ENCODE results near the gene MLLT3.
A peak's percentile ranks its signal among the peaks of the same experiment; 100 is the strongest.

The MLLT3 gene

DNA sequence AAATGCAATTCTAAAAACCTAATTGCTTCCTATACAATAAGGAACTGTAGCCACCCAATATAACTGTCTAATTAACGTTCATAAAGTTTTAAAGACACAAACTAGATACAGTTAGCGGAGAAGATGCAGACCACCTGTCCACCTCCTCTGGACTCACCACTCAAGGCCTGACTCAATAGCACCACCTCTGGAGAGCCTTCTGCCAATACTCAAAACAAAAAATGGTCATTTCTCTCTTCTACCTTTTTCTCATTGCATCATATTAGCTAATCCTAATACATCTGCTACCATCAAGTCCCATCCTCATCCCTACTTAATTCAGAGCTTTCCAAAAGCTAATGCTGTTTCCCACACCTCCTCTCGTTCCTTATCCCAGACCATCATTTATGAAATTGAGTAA lies 159.9 kb downstream of the MLLT3 start:
- Mint-ChIP-seq H3K4me1 (ENCODE audit: low read depth) (peaks cover 75% of the 10 kb centered on the region), H3K4me3 (no peak overlapping the region), H3K27ac (no peak overlapping the region), H3K27me3 (no peaks in the 10 kb centered on the region), H3K36me3 (ENCODE audit: low read depth) (peaks cover 3% of the 10 kb centered on the region), H3K9me3 (peaks cover 3% of the 10 kb centered on the region)
- DNase-seq, result no peak

DNA sequence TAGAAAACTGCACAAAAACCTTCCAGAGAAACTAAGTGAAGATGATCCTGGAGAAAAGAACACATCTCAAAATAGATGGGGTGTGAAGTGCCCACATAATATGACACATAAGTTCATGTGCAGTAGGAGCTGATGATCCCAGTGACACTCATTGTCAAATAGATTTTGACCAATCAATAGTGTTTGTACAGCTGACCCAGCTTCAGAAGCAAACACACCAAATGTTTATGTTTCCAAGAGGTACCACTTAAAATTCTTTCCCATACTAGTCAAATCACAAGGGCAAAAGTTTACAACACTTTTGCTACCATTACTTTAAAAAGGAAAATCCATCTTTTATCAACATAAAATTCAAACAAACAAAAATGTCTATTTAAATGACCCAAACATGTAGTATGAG lies 175.0 kb downstream of the MLLT3 start:
- Mint-ChIP-seq H3K27me3 (no peaks in the 10 kb centered on the region), H3K9me3 (no peaks in the 10 kb centered on the region), H3K4me1 (ENCODE audit: low read depth) (peaks cover 32% of the 10 kb centered on the region), H3K36me3 (ENCODE audit: low read depth) (peaks cover 11% of the 10 kb centered on the region), H3K4me3 (no peak overlapping the region), H3K27ac (no peak overlapping the region)
- no peak for DNase-seq

DNA sequence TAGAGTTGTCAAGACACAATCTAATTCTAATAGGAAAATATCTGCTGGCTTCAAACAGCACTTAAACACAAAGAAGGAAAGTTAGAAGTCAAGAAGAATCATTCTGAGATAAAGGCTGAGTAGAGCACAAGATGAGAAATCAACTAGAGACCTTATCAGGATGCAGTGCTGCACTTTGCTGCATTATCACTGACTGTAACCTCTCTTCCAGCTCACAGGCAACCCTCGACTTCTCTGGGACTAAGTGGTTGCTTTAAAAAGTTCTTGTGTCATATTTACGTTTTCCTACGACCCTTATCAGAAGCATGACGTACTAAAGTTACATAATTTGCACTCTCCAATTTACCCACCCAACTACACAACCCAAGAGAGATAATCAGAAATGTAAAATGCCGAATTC lies 176.1 kb downstream of the MLLT3 start:
- Mint-ChIP-seq H3K4me1 (ENCODE audit: low read depth) (peaks cover 36% of the 10 kb centered on the region), H3K27ac (no peak overlapping the region), H3K4me3 (no peak overlapping the region), H3K27me3 (no peaks in the 10 kb centered on the region), H3K9me3 (no peaks in the 10 kb centered on the region), H3K36me3 (ENCODE audit: low read depth) (peaks cover 5% of the 10 kb centered on the region)
- no peak for DNase-seq

DNA sequence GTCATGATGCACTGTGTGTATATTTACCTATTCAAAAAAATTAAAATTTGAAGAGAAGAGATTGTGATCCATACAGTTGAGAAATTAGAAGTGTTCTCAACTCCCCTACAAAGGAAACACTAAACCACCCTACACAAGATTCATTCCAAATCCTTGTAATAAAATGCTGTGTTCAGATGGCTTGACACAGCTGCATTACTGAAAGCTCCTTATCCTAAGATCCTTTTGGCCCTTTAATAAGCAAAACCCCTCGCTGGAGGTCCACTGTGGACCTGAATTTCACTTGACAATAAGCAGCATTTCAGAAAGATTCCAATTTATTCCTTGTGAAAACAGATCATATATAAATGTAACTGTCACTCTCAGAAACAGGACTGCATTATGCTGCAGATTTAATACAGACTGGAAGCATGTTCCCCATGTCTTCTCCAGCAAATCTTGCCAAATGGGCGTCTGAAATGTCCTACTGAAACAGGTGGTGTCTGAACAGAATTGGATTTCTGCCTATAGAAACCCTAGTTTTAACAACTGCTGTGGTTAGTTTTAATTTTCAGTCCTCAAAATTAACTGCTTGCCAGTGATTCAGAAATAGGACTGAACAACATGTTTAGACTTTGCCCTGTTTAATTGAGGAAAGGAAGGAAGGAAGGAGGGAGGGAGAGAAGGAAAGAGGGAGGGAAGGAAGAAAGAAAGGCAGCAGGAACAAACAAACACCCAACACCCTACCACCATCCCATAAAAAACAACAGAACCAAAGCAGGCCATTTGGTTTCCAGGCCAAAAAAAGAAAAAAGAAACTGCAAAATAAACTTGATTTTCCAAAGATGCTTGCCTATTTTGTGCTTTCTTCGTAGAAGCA lies 179.6 kb downstream of the MLLT3 start:
- Mint-ChIP-seq H3K4me3 (no peak overlapping the region), H3K36me3 (ENCODE audit: low read depth) (peaks cover 15% of the 10 kb centered on the region), H3K27me3 (no peaks in the 10 kb centered on the region), H3K9me3 (no peaks in the 10 kb centered on the region), H3K27ac (no peak overlapping the region), H3K4me1 (ENCODE audit: low read depth) (peaks cover 62% of the 10 kb centered on the region)
- DNase-seq, result no peak

DNA sequence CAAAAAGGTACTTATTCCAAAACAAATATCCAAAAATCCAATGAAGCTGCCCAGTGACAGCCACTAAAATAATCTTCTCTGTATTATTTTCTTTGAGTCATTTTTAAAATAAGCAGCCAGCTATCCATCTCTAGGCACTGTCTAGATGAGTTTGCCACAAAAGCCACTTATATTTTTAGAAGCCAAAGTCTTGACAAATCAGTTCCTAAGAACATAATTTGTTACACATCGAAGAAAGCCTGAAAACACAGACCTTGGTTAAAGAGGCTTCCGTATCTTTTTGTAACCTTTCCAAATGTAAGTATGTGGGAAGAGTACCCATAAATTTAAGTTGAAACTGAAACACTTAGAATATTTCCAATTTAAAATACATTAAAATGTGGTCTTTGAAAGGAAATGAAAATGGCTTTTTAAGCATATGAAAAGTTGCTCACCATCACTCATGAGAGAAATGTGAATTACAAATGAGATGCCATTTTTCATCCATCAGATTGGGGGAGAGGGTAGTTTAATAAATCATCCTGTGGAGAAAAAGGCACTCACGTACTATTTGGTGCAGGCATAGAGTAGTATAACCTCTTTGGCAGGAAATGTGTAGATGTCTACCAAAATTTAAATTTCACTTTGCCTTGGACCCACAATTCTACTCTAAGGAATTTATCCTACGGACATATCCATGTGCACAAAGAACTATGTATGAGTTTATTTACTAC lies 180.4 kb downstream of the MLLT3 start:
- Mint-ChIP-seq H3K4me3 (peak overlapping the region; percentile 11), H3K27ac (peak overlapping the region; percentile 20), H3K4me1 (ENCODE audit: low read depth) (peaks cover 66% of the 10 kb centered on the region), H3K9me3 (no peaks in the 10 kb centered on the region), H3K27me3 (no peaks in the 10 kb centered on the region), H3K36me3 (ENCODE audit: low read depth) (peaks cover 16% of the 10 kb centered on the region)
- DNase-seq, result no peak

DNA sequence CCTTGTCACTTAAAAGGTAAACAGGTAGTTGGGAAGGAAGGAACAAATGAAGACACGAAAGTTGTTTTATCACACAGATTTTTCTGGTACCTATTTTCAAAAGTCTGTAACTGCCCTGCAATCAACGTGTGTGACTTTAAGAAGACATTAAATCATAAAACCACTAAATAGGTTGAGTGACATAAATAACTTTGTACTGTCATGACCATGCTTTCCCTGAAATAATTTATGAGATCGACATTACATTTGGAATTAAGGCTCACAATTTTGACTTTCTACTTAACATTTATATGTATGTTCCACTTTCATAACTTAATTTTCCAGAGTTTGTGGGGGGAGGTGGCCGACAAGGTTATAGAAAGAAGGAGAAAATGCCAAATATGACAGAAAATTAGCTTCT lies 181.1 kb downstream of the MLLT3 start:
- H3K9me3 Mint-ChIP-seq, result no peaks in the 10 kb centered on the region
- H3K36me3 Mint-ChIP-seq (ENCODE audit: low read depth), result peaks cover 14% of the 10 kb centered on the region
- no peaks in the 10 kb centered on the region for H3K27me3 Mint-ChIP-seq
- no peak for DNase-seq
- H3K4me1 Mint-ChIP-seq (ENCODE audit: low read depth), result peaks cover 70% of the 10 kb centered on the region
- peak overlapping the region; percentile 21 for H3K4me3 Mint-ChIP-seq
- peak overlapping the region; percentile 67 for H3K27ac Mint-ChIP-seq

DNA sequence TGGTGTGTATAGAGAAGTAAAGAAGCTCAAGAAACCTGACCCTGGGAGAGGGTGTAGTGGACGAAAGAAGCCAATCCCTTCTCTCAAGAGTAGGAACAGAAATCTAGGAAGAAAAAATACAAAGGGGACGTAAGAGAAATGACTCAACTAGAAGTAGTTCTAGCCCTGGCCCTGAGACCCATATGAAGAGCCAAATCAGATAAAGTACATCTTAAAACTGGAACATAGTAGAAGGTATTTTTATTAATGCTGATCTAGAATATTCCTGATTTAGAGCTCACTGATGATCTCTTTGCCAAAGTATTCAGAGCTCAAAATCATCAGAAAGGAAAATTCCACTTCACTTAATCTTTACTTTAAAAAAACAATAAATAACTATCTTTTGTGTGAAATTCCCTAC lies 184.8 kb downstream of the MLLT3 start:
- no peaks in the 10 kb centered on the region for H3K27me3 Mint-ChIP-seq
- H3K27ac Mint-ChIP-seq, result peak overlapping the region; percentile 38
- no peaks in the 10 kb centered on the region for H3K9me3 Mint-ChIP-seq
- DNase-seq, result no peak
- H3K4me3 Mint-ChIP-seq, result no peak overlapping the region
- H3K4me1 Mint-ChIP-seq (ENCODE audit: low read depth), result peaks cover 58% of the 10 kb centered on the region
- peaks cover 25% of the 10 kb centered on the region for H3K36me3 Mint-ChIP-seq (ENCODE audit: low read depth)

DNA sequence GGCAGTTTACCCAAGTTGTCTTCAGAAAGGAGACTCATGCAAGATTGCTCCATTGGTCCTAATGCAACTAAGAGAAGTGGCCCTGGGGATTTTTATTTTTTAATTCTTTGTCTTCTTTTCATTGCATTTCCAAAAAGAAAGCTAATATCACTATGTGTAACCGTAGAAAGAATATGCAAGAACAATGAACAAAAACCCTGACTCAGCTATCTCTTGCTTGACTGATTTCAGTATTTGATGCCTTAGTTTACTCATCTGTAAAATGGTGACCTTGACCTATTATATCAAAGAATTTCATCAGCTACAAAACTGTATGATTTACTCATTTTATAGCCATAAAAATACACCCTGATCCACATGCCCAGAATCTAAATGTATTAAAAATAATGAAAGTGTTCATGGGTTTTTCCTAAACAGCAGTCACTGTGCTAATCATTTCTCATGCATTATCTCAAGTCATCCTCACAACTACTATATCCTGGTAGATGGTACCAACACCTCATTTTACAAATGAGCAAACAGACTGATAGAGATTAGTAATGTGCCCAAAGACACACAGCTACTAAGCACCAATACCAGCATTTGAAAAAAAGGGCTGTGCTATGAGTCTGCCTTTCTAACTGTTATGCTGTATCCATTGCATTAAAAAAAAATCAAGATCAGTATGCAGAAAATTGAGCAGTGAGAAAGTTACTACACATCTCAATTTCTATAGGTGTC lies 185.7 kb downstream of the MLLT3 start:
- Mint-ChIP-seq H3K27ac (no peak overlapping the region), H3K4me1 (ENCODE audit: low read depth) (peaks cover 50% of the 10 kb centered on the region), H3K27me3 (no peaks in the 10 kb centered on the region), H3K4me3 (no peak overlapping the region), H3K36me3 (ENCODE audit: low read depth) (peaks cover 25% of the 10 kb centered on the region), H3K9me3 (no peaks in the 10 kb centered on the region)
- no peak for DNase-seq

DNA sequence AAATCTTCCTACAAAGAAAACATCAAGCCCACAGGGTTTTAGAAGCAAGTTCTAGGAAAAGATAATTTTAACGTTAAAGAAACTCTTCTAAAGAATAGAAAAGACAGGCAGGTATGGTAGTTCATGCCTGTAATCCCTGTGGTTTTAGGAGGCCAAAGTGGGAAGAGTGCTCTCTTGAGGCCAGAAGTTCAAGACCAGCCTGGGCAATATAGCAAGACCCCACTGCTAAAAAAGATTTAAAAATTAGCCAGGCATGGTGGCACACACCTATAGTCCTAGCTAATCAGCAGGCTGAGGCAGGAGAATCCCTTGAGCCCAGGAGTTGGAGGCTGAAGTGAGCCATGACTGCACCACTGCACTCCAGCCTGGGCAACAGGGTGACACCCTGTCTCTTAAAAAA lies 193.3 kb downstream of the MLLT3 start:
- no peak for DNase-seq
- H3K4me1 Mint-ChIP-seq (ENCODE audit: low read depth), result peaks cover 9% of the 10 kb centered on the region
- peaks cover 8% of the 10 kb centered on the region for H3K36me3 Mint-ChIP-seq (ENCODE audit: low read depth)
- no peak overlapping the region for H3K4me3 Mint-ChIP-seq
- H3K27ac Mint-ChIP-seq, result no peak overlapping the region
- no peaks in the 10 kb centered on the region for H3K9me3 Mint-ChIP-seq
- H3K27me3 Mint-ChIP-seq, result no peaks in the 10 kb centered on the region

DNA sequence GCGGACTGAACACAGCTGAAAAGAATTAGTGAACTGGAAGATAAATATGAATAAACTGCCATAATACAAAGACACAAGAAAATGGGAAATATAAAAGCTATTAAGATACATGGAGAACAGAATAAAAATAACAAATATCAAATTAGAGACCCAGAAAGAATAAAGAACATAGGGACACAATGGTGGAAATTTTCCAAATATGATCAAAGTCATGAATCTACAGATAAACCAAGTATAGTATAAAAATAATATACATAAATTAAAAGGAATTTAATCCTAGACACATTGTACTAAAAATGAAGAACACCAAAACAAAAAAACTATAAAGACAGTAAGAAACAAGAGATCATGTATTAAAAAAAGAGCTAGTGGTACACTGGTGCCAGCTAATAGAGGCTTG lies 194.9 kb downstream of the MLLT3 start:
- Mint-ChIP-seq H3K4me1 (ENCODE audit: low read depth) (peaks cover 13% of the 10 kb centered on the region), H3K27ac (no peak overlapping the region), H3K4me3 (no peak overlapping the region), H3K9me3 (no peaks in the 10 kb centered on the region), H3K36me3 (ENCODE audit: low read depth) (peaks cover 1% of the 10 kb centered on the region), H3K27me3 (no peaks in the 10 kb centered on the region)
- no peak for DNase-seq

DNA sequence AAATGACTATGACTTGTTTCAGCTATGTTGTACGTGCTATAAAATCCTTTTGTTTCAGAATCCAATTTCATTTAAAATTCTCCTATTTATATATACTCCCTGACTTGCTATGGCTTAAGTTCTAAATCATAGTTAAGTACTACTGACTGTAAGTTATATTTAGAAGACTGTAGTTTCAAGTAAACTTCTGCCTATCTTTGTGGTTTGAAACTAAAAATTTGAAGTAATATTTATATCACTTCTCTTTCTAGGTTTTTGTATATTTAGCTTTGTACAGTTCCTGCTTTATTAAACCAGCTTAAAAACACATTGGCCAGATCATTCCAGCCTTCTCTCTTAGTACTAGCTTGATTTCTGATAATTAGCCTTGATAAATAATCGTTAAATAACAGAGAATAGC lies 196.3 kb downstream of the MLLT3 start:
- DNase-seq, result no peak
- H3K4me1 Mint-ChIP-seq (ENCODE audit: low read depth), result peaks cover 15% of the 10 kb centered on the region
- no peaks in the 10 kb centered on the region for H3K27me3 Mint-ChIP-seq
- H3K36me3 Mint-ChIP-seq (ENCODE audit: low read depth), result peaks cover 1% of the 10 kb centered on the region
- H3K27ac Mint-ChIP-seq, result no peak overlapping the region
- no peak overlapping the region for H3K4me3 Mint-ChIP-seq
- H3K9me3 Mint-ChIP-seq, result no peaks in the 10 kb centered on the region

DNA sequence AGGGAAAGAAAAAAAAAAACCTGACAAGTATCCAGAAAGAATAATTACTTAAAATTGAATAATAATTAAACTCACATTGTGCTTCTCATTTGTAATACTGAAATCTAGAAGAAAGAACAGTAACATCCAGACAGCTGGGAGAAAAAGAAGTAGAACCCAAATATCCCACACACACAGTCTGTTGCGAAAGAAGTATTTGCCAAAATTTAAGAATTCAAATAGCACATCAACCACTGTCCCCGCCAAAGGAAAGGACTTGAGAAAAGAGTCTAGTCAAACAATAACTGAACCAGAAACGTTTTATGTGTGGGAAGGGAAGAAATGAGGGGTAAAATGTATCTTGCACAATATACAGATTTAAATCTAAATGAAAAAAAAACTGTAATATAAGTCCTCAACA lies 202.8 kb downstream of the MLLT3 start:
- H3K27ac Mint-ChIP-seq, result no peak overlapping the region

DNA sequence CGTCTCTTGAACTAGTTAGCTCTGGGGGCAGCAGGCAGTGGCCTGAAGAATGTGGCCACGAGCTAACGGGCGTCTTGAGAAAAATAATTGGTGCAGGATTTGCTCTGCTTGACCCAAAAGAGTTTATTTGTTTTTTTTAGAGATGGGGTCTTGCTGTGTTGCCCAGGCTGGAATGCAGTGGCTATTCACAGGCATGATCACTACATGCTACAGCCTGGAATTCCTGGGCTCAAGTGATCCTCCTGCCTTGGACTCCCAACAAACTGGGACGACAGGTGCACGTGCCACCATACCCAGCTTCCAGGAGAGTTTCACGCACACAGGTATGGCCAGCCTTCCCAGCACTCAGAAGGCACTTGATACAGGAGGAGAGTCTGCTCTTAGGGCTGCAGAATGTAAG lies 203.8 kb downstream of the MLLT3 start:
- no peak for DNase-seq
- peaks cover 45% of the 10 kb centered on the region for H3K4me1 Mint-ChIP-seq (ENCODE audit: low read depth)
- H3K27me3 Mint-ChIP-seq, result no peaks in the 10 kb centered on the region
- H3K27ac Mint-ChIP-seq, result no peak overlapping the region
- H3K9me3 Mint-ChIP-seq, result no peaks in the 10 kb centered on the region
- H3K4me3 Mint-ChIP-seq, result no peak overlapping the region
- peaks cover 9% of the 10 kb centered on the region for H3K36me3 Mint-ChIP-seq (ENCODE audit: low read depth)

More for the DNA sequence above, 202.8 kb downstream of the MLLT3 start:
- DNase-seq, result no peak
- Mint-ChIP-seq H3K4me1 (ENCODE audit: low read depth) (peaks cover 37% of the 10 kb centered on the region), H3K36me3 (ENCODE audit: low read depth) (no peaks in the 10 kb centered on the region), H3K4me3 (no peak overlapping the region), H3K27me3 (no peaks in the 10 kb centered on the region), H3K9me3 (no peaks in the 10 kb centered on the region)

DNA sequence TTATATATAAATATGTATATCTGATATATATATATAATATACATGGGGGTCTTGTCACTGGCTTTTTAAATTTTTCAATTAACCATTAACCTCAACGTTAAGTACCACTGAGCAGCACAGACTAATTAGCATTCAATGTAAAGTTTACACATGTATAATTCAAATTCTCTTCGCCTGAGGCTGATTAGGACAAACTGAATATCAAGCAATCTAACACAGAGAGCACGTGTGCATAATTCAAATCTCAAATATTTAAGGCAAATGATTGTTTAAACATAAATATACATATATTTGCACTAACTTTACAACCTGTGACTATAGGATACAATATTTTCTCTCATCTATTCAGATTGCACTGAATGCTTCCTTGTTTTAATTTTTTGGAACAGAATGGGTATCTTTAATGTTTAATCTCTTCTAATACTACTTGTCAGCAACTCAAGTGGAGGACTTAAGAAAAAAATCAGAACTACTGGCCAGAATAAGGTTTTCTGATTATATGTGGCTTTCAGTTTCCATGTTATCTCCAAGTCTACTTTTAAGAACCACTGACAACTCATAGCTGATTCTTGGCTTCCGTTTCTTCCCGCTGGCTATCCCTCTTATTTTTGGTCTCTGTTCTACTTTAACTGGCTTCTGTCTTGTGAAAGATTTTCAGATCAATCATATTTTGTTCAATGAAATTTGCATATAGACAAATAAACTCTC lies 204.8 kb downstream of the MLLT3 start:
- H3K36me3 Mint-ChIP-seq (ENCODE audit: low read depth), result peaks cover 18% of the 10 kb centered on the region
- H3K4me1 Mint-ChIP-seq (ENCODE audit: low read depth), result peaks cover 42% of the 10 kb centered on the region
- no peak overlapping the region for H3K27ac Mint-ChIP-seq
- H3K4me3 Mint-ChIP-seq, result no peak overlapping the region
- no peaks in the 10 kb centered on the region for H3K9me3 Mint-ChIP-seq
- H3K27me3 Mint-ChIP-seq, result no peaks in the 10 kb centered on the region
- no peak for DNase-seq
